Bone marrow (tissue), 2 donors: ENCODE results near the gene CC2D1A.
"Not testable (repeated sequence)": the region's sequence is repeated elsewhere in the genome, so short reads cannot be mapped to it uniquely, and the experiment has no call there.

Experiments used
- DNase-seq, 2 donors: peaks; one replicate each; lab custom pipeline; 2025; lab: John Stamatoyannopoulos, UW

CC2D1A gene

DNA sequence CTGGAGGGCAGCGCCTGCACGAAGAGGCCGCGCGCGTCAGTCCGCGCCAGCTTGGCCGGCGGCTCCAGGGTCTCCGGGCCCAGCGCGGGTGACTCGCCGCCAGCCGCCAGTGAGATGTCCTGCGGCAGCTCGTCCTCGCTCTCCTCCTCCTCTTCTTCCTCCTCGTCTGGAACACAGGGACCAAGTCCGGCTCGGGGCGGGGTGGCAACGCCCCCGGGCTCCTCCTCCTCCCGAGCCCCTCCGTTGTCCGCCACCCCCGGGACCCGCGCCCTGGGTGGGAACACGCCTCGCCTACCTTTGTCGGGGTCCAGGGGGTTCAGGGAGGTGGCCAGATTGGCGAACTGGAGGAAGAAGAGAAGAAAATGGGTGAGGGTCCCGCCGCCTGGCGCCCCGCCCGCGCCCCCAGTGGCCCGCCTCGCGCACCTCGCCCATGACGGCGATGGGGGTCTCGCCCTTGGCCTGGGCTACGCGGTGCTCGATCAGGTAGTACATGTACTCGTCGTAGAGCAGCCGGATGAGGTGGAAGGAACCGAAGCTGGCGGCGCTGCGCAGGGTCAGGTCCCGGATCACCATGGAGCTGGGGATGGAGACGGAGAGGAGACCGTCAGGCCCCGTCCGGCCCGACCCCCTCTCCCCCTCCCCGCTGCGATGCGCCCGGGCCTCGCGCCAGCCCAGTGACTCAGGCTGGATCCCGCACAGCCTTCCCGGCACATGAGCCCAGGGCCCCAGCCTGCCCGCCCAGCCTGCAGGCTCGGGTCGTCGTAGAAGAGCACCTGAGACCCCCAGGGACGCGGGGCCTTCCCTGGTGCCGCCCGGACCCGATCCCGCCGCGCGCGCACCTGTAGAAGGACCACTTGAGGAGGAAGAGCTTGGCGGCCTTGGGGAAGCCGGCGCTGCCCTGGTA, 57.0 kb downstream of the CC2D1A start:
- DNase-seq = no peak

DNA sequence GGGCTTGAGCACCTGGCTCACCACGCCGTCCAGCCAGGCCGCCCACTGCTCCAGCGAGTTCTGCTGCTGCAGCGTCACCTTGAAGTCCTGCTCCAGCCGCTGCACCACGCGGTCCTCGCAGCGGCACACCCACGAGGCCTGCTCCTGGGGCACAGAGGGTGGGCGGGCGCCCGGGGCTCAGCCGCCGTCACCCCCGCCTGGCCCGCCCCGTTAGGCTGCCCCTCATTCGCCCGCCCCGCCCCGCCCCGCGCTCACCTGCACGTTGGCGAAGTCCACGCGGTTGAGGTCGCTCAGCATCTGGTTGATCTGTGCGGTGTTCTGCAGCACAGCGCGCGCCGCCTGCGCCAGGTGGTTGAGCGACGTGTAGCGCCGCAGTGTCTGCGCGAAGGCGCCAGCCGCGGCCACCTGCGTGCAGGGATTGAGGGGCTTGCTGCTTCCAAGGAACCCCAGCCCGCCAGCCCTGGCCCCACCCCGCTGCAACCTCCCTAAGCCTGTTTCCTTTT, 57.7 kb downstream of the CC2D1A start:
- no peak for DNase-seq

GRCh38 chr19:13964776-13965175, 58.8 kb downstream of the CC2D1A start:
- DNase-seq = no peak

DNA sequence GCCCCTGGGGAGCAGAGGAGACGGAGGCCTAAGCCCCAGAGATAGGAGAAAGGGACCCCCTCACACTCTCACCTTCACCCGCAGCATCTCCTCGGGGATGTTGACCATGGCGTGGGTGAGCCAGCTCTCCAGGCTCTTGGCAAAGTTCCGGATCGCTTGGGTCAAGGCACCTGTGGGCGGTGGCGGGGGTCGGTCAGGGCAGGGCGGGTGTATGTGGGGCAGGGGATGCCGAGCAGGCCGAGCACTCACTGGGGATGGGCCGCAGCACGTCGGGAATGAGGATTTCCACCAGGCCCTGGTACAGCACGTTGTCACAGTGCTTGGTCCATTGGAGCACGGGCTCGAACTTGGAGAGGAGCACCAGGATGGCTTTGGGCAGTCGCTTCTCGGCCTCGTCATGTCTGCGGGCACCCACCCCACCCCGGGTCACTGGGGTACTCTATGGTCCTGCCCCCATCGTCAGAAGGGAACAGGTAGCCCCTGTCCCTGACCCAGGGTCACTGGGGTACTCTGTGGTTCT, 59.4 kb downstream of the CC2D1A start:
- DNase-seq = no peak

- DNase-seq = no peak
Observed at GRCh38 chr19:13965926-13966683, 60.1 kb downstream of the CC2D1A start.

DNA sequence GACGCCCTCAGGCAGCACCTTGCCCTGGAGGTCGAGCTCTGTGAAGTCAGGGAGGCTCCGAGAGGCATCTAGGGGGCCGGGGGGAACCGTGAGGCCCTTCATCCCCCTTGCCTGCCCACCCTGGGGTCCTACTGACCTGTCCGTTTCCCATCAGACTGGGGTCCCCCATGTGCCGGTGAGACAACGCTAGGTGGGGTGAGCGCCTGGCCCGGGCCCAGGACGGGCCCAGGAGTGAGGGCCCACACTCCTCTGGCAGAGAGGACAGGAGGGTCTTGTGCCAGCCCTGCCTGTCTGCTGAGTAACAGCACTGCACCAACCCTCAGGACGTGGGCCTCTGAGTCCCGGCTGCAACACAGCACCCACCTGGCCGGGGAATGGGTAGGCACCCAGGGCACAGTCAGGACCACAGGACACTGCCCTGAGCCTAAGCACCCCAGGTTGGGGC, 60.7 kb downstream of the CC2D1A start:
- DNase-seq = no peak

- DNase-seq = not testable (repeated sequence)
Observed at GRCh38 chr19:13967206-13967605, 61.2 kb downstream of the CC2D1A start.

DNA sequence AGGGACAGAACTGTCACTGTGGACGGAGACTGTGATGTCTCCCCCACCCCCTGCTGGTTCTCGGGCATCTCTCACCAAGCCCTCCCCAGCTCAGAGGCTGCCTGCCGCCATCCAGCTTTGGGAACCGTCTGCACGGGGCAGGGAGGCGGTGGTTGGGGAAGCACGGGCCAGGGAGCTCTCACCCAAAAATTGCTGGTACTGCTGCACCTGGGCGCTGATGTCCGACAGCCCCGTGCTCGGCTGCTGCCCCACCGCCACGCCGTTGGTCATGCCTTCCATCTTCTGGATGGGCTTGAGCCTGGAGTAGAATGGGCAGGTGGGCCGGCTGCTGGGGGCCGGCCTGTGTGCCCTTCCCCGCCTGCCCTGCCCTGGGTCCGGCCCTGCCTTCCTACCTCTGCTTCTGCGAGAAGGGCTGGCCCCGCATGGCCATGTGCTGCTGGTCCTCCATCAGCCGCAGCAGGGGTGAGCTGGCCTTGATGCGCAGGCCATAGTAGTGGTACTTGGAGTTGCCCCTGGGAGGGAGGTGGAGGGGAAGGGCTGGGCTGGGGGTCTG, 62.5 kb downstream of the CC2D1A start:
- DNase-seq = no peak

GRCh38 chr19:13968999-13969398, 63.0 kb downstream of the CC2D1A start:
- no peak for DNase-seq

- DNase-seq = no peak
Observed at GRCh38 chr19:13969897-13970296, 63.9 kb downstream of the CC2D1A start.

- not testable (repeated sequence) for DNase-seq
Observed at GRCh38 chr19:13971868-13972267, 65.9 kb downstream of the CC2D1A start.

GRCh38 chr19:13972368-13973155, 66.6 kb downstream of the CC2D1A start:
- no peak for DNase-seq

DNA sequence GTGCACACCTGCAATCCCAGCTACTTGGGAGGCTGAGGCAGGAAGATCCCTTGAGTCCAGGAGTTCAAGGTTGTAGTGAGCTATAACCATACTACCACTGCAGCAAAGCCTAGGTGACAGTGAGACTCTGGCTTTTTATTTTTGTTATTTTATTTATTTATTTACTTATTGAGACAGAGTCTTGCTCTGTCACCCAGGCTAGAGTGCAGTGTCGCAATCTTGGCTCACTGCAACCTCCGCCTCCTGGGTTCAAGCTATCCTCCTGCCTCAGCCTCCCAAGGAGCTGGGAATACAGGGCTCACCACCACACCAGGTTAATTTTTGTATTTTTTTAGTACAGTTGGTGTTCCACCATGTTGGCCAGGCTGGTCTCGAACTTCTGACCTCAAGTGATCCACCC, 67.5 kb downstream of the CC2D1A start:
- DNase-seq = not testable (repeated sequence)

DNA sequence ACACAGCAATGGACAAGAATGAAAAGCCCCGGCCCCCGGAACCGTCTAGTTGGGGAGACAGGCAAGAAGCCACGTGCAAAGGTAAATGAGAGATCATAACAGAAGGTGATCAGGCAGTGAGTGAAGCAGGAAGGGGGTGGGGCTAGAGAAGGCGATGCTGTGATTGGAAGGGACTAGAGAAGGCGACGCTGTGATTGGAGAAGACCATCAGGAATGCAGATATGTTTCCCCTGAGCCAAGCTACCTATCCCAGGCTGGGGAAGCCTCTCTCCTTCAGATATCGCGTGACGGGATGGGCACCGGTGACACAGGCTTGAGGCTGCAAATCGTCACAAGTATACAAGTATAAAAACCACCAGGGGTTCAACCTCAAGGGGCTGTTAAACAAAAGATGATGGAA, 68.1 kb downstream of the CC2D1A start:
- DNase-seq = no peak

DNA sequence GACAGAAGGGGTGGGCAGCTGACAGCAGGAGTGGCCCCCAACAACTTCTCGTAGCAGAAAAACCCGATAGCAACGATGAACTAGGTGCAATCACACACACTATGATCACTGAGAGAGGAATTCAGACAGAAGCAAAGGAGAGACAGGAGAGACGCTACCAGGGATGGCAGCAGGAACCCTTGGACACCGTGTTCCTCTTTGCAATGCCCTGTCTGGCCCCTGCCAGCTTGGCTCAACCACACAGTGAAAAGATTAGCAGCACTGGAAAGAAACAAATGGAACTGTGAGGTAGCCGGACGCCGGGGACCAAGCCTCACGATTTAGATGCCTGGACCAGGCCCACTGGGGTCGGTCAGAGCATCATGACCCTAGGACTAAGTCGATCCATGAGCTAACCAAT, 69.9 kb downstream of the CC2D1A start:
- DNase-seq = no peak

DNA sequence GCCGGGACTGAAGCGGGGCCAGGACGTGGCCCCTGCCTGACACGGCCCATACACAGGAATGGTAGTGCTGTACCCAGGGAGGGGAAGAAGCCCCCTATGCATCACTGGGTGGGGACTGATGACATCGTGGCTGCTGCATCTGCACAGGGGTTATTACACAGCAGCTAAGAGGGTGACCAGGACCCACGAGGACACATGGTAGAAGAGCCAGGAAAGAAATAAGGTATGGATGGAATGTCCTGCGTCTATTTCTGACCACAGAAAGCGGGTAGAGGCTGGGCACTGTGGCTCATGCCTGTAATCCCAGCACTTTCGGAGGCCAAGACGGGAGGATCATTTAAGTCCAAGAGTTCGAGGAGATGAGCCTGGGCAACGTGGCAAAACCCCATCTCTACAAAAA, 70.4 kb downstream of the CC2D1A start:
- DNase-seq = no peak

DNA sequence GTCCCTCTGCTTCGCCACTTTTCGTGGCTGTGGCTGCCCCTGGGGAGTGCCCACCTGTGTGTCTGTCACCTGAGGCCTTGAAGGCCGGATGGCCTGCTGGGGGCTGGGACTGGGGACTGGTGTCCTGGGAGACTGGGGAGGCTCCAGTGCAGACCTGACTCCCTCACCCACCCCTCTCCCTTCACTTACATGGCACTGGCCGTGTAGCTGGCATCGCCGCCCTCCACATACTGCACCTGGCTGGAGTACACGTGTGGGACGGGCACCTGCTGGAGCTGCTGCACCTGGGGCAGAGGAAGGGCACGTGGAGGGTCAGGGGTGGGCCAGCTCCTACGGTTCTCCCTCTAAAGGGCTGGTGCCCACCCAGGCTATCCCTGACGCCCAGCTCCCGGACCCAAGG, 71.8 kb downstream of the CC2D1A start:
- DNase-seq = no peak

DNA sequence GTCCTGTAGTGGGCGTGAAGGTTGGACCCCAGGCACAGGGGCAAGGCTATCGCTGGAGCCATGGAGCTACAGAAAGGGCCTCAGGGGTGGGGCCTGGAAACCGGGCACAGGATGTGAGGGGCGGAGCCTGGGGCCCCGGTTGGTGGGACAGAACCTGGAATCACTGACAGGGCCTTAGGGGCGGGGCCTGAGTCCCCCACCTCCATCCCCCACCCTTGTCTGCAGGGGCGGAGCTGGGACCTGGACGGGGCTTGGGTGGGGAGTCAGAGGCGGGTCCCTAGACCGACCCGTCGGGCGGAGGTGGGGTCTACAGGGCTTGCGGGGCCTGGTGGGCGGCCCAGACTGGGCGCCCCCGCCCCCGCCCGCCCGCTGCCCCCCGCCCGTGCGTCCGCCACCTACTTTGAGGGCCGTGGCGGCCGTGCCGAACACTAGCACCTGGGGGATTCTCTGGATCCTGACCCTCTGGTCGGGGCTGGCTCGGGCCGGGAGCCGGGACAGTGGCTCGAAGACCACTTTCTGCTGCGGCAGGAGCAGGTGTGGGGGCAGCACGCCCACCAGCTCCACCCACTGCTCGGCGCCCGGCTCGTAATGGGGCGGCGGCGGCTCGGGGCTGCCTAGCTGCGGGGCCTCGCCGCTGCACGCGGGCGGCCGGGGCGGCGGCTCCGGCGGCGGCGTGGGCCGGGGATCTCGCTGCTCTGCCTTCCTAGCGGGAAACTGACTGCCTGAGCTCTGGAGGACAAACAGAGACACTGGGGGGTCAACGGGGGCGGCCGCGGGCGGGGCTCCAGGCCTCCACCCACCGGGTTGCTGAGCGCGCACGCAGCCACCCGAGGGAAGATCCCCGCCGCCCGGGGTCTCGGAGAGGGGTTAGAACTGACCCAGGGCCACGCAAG, 72.6 kb downstream of the CC2D1A start:
- DNase-seq = no peak

DNA sequence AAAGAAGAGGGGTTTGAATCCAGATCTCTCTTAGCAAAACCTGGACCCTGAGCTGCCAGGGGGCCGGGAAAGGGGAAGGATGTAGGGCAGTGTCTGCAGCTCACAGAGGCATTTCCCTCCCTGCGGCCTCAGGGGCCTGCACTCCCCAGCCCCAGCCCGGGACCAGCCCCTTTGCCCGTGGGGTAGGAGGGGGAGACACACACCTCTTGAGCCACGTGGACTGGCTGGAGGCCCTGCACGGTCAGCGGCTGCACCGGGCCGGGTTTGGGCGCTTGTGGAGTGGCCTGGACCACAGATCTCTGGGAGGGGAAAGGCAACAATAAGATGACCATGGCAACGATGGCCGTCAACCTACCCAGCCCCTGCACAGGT, 73.2 kb downstream of the CC2D1A start:
- peak in 1 of 2 donors; percentile 28 for DNase-seq

GRCh38 chr19:13979686-13980085, 73.7 kb downstream of the CC2D1A start:
- DNase-seq = no peak

DNA sequence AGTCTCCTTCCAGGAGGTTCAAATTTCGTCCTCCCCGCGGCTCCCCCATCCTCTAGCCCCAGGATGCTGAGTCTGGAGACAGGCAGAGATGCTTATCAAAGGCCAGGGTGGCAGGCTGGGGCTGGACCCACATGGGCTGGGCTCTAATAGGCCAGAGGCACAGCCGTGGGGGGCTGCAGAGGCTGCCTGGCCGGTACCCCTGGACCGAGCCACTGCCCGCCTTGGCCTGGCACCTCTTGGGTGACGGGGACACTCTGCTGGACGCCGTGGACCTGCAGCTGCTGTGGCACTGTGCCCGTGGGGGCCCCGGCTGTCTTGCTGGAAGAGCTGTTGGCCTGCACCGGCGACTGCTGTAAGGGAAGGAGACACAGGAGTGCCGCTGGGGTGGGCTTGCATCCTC, 74.3 kb downstream of the CC2D1A start:
- no peak for DNase-seq
